Measurements from ENCODE around the gene INO80B. TPM values are rescaled to one million over a fixed set of nuclear protein-coding genes. Genes with fewer than 3 reads are reported as not detected.
"Not testable (repeated sequence)": the region's sequence is repeated elsewhere in the genome, so short reads cannot be mapped to it uniquely, and the experiment has no call there.

INO80B gene
- 30.1 and 55.7 TPM in 2 replicates for total RNA-seq (2014; rRNA removed; shearing (Covaris generic))

DNA sequence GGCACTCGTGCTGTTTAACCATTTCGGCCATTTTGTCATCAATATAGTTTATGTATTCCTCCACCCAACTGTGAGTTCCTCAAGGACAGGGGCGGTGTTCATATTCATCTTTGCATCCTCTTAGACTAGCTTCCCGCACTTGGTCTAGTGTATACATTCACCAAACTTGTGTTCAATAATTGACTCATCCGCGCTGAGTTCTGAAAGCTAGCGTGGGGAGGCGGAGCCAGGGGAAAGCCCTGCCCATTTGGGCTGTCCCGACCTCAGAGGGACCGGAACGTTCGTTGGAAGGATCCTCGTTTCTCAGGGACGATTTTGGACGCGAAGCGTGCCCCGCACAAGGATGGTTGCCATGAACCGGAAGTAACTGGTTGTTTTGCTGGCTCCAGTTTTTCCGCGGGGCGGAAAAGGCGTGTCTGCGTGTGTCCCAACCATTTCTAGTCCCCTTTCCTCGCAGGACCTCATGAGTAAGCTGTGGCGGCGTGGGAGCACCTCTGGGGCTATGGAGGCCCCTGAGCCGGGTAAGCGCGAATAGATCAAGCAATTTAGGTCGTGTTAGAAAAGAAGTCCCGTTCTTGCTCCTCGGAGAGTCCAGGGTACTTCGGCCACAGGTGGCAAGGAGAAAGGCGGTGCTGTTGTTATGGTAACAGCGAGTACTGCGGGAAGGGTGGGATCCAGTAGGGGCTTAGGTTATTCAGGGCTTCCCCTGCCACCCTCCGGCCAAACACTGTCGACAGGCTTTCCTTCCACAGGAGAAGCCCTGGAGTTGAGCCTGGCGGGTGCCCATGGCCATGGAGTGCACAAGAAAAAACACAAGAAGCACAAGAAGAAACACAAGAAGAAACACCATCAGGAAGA, at the start of gene INO80B:
Gene INO80B (plus strand): TSS at position 434 of the 858 bp plus-strand sequence. CDS start 30 bp downstream, at position 464.
- peak; percentile 94 for DNase-seq (ENCODE audit: low spot score)

DNA sequence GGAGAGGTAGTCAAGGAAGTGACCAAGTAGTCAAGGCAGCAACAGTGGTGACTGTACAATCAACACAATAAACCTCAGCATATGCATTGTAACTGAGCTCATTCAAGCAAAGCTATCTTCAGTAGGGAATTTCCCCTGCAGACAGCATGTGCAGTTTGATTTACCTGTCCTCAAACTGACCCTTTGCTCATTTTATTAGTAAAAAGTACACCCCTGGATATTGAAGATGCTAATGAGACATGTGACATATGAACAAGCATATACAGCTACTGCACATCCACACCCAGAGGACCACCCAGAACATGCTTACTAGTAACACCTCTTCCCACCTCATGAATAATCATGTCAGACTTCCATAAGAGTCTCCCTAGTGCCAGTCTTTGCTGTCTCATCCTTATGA, 48.9 kb upstream of the INO80B start:
- DNase-seq (ENCODE audit: low spot score): no peak

DNA sequence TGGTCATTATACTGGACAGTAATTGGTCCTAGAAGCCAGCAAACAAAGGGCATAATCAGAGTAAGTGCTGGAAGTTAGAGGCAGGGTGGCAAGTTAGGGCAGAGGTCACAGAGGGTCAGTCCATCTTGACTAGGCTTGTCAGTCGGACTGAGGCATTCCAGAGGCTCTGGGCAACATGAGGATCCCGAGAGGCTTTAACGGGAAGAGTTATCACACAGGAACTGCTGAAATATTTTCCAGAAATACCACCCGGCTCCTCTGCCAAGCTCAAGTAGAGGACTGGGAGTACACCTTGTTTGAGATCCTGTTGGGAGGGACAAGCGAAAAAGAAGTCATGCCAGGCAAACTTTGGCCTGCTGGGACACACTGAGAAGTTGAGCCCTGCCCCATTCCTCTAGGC, 47.2 kb upstream of the INO80B start:
- DNase-seq (ENCODE audit: low spot score): no peak

DNA sequence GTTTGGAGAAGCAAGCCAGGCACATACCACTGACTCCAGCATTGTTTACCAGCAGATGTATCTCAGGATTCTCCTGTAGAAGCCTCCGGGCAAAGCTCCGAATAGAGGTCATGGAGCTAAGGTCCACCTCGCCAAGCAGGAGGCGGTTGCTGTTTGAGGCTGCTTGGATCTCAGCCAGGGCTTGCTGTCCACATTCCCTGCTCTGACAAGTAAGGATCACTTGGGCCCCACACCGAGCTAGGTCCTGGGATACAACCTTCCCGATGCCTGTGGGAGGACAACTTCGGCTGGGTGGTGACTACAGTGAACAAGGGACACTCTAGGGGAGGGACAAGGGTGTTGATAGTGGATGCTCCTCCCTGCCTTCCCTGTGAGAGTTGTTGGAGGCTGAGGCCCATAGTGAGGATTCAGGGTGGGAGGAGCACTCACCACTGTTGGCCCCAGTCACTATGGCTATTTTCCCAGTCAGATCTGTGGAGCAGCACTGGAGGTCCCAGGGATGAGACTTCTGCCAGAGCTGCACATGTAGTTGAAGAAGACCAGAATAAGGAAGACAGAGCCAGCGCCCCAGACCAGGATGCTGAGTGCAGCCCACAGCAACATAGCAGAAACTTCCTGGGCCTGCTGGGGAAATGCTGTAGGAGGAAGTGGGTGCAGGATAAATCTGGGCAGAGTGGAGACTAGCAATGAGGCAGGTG, 41.7 kb upstream of the INO80B start:
- DNase-seq (ENCODE audit: low spot score): no peak

DNA sequence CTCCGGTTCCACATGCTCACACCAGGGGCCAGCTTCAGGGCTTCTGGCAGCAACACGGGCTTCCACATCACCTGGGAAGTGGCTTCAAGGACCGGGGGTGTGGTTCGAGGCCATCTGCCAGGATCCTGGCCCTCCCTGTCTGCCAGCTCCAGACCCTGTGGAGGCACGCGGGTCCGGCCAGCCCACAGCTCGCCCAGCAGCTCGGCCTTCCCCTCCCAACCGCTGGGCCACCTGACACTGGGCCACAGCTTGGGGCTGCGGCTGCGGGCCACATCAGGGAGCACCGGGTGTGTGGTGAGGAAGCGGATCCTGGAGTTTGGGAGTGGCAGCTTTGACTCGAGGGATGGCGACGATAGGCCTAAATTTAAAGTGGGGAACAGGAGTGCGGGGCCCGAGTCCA, 40.4 kb upstream of the INO80B start:
- no peak for DNase-seq (ENCODE audit: low spot score)

DNA sequence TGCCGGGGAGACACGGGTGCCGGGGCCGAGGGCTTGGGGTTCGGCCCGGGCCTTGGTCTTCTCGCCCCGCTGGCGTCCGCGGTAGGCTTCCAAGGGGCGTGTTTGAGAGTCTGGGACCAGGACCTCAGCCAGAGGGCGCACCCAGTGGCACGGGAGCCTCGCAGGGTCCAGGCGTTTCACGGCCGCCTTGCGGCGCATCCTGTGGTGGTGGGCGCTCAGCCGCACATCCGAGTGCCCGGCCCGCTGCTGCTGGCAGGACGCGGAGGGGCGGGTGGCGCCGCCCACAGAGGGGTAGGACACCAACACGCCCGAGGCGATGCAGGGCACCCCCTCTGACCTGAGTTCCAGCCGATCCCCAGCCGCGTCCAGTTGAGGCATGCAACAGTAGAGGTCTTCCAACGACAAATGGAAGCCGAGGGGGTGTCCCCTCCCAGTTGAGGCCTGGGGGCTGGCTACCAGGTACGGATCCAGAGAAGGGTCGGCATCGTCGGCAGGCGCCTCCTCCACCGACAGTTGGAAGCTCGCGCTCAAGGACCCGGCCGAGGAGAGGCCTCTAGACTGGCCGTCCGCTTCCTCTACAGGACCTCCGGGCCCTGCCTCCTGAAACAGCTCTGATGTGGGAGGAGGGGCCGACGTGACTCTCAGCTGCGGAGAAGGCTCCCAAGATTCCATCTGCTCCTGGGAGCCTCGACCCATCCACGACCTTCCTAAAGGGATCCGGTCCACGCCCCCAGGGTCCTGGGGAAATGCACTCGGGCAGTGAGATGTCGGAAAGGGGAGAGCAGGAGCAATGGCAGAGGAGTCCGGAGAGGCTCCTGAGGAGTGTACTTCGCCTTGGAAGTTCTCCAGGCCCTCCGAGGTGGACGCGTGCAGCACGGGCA, 39.8 kb upstream of the INO80B start:
- no peak for DNase-seq (ENCODE audit: low spot score)

DNA sequence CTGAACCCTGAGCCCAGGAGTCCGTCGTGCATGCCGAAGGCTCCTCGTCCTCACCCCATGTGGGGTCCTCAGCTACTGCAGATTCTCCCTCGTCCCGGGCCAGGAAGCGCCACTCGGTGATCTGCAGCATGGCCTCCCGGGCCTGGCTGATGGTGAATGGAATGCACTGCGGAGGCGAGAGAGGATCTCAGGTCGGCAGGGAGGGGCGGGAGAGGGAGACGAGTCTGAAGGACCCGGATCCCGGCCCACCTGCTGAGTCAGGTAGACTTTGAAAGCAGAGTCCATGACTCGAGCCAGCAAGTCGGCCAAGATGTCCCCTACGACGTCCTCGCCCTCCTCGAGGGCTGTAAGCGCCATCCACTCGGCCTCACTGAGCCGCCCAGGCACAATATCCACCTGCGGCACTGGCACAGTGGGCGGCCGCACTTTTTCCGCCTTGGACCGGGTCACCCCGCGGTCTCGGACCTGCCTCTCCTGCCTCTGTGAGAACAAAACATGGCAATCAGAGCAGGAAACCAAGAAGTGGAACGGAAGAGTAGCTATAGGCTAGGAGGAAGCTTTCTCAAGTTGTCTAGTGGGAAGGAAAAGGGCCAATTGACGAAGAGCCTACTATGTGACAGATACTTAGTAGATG, 39.0 kb upstream of the INO80B start:
- DNase-seq (ENCODE audit: low spot score): no peak

DNA sequence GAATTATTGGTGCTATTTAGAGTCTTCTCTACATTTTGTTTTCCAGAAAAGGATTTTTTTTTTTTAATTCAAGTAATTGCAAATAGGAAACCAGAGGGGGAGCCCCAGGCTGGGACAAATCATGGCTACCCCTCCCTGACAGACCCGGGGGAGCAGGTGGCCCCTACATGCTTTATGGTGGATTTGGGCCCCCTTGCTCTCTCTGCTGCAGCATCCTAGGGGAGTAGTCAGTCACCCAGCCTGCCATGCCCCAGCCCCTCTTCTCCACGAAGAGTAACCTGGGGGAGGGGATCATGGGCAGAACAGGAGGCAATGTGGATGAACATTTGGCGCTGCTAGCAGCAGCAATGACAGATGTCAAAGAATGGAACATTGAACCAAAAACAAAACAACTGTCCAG, 38.1 kb upstream of the INO80B start:
- DNase-seq (ENCODE audit: low spot score): no peak

DNA sequence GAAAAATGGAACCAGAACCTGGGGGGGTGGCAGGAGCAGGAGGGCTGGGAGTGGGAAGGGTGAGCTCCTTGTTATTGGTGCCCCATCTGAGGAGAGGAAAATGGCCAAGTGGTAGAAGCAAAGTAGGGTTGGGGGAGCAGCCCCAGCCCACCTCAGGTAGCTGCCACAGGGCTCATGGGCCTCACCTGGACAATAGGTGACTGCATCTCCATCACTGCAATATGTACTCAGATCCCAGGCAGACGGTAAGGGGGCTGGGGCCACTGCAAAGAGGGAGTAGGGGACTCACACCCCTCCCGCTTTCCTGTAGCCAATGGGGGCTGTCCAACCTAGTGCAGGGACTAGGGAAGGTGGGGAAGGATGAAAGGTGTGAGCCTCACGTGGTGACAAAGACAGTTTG, 37.7 kb upstream of the INO80B start:
- no peak for DNase-seq (ENCODE audit: low spot score)

DNA sequence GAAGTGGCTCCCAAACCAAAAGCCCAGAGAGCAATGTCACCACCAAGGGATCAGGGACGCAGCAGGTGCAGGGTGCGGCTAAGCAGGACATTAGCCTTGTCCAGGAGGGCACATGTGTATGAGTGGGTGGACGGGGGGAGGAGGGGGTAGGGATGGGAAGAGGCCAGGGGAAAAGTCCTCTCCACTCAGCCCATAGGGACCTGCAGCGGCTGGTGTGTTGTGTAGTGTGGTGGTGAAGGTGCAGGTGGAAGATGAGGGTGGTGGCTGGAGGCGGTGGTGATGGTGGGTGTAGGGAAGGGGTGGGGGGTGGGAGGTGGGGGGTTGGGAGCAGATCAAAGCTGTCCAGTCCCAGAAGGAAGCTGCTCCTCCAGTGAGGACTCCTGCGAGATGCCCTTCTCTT, 37.1 kb upstream of the INO80B start:
- DNase-seq (ENCODE audit: low spot score): no peak

DNA sequence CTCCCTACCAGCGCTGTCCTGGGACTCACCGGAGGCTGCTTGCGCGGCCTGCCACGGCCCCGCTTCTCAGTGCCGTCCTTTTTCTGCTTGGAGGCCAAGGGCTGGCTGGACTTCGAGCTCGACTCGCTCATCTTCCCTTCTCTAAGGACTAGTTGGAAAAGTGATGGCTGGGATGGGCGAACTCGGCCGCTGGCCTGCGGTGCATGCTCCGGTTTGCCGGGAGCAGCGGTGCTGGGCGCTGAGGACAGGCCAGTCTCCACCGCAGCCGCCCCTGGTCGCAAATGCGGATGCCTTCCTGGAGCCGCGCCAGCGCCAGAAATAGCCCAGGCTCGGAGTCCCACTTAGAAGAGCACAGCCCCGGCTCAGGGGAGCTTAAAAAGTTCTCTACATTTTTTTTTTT, 36.6 kb upstream of the INO80B start:
- no peak for DNase-seq (ENCODE audit: low spot score)

DNA sequence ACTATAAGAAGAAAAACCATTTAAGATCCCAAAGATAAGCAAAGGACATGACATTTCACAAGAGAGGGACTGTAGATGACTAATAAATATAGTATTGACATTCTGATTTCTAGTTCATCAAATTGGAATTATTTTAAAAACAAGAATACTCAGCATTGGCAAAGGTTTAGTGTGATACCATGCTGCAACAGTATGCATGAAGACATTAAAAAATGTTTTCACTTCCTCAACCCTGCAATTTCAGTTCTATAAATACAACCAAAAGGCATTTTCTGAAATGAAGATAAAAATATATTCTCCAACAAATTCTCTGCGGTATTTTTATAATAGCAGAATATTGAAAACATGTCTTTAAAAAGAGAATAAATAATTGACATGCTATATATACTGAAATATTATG, 35.5 kb upstream of the INO80B start:
- no peak for DNase-seq (ENCODE audit: low spot score)

DNA sequence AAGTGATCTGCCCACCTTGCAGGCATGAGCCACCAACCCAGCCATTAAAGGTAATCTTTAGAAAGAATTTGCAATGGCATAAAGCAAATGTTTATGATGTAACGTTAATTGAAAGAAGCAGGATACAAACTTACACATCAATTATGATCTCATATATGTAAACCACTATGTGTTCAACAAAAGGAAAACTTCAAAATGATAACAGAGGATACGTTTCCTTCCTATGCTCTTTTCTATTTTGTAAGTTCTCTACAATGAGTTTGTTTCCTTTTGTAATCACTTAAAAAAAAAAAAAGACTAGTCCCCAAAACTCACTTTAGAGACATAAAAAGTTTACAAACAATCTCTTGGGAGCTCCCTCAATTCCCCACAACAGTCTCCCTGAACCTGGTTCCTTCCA, 34.9 kb upstream of the INO80B start:
- no peak for DNase-seq (ENCODE audit: low spot score)

DNA sequence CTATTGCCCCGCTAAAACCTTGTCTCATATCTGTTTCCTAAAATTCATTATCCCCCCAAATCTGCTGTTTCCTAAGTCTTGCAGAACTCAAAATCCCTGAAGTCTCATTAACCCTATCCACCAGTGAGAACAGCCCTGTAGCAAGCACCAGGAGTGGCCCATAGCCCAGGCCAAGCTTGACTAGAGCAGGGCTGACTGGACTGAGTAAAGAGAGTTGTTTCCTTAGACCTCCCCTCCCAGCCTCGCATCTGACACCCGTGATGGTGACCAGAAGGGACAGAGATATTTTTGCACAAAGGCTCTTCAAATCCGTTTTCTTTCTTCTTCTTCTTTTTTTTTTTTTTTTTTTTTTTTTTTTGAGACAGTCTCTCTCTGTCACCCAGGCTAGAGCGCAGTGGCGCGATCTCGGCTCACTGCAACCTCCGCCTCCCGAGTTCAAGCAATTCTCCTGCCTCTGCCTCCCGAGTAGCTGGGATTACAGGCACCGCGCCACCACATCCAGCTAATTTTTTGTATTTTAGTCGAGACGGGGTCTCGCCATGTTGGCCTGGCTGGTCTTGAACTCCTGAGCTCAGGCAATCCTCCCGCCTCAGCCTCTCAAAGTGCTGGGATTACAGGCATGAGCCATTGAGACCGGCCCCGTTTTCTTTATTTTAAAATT, 34.3 kb upstream of the INO80B start:
- DNase-seq (ENCODE audit: low spot score): not testable (repeated sequence)

DNA sequence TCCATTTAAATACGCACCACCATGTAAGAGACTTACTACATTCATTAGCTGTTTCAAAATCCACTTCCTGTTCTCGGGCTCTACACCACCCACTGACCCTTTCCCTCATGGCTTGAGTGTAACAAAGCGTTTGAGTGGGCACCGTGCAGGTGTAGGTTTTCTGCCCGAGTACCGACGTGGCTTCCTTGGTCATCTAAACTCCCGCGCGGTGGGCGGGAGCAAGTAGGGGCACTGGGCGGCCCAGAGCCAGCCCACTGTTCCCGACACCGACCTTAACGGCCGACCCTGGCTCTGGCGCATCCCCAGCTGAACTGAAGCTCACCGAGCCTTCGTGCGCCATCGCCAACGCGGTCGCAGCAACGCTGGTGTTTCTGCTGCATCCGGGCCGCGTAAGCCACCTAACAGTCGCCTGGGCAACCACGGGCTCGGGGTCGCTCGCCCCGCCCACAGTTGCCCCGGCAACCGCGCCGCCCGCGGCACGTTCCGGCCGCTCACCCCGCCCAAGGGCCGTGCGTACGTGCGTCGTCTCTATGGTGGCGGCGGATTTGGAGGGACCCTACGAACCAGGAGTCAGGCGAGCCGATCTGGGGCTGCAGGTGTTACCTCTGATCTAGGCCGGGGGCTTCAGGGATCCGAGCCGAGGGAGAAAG, 33.5 kb upstream of the INO80B start, which contains the start of the genes C2orf81 and WDR54:
Gene C2orf81 (minus strand): TSS at position 399 of the 650 bp plus-strand sequence. CDS start 59 bp downstream, at position 340.
Gene WDR54 (plus strand): TSS at position 510 of the 650 bp plus-strand sequence. CDS start 424 bp downstream, outside the sequence.
- DNase-seq (ENCODE audit: low spot score): peak; percentile 83

DNA sequence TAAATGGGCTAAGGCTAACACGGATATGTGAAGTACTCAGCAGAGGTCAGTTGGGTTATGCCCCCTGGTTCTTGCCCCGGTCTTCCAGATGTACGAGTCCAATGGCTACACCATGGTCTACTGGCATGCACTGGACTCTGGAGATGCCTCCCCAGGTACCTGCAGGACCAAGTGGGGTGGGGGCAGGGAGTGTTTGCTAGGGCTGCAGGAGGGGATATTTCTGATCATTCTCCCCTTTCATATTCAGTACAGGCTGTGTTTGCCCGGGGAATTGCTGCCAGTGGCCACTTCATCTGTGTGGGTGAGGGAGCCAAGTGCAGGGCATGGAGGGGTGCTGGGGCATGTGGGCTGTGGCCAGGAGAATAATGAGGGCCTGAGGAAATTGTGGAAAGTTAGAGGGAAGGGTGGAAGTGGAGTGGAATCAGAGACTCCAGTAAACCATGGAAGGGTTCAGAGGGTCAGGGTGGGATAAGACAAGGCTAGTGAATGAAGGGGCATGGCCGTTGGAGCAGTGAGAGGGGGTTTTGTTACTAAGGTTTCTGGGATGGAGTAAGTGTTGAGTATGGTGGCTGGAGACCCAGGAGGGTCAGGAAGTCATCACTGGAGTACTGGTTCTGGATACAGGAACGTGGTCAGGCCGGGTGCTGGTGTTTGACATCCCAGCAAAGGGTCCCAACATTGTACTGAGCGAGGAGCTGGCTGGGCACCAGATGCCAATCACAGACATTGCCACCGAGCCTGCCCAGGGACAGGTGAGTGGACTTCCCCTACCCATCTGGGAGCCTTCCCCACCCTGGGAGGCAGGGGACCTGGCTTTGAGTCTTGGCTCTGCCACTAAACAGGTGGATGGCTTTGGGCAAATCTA, 31.4 kb upstream of the INO80B start:
- DNase-seq (ENCODE audit: low spot score): no peak

DNA sequence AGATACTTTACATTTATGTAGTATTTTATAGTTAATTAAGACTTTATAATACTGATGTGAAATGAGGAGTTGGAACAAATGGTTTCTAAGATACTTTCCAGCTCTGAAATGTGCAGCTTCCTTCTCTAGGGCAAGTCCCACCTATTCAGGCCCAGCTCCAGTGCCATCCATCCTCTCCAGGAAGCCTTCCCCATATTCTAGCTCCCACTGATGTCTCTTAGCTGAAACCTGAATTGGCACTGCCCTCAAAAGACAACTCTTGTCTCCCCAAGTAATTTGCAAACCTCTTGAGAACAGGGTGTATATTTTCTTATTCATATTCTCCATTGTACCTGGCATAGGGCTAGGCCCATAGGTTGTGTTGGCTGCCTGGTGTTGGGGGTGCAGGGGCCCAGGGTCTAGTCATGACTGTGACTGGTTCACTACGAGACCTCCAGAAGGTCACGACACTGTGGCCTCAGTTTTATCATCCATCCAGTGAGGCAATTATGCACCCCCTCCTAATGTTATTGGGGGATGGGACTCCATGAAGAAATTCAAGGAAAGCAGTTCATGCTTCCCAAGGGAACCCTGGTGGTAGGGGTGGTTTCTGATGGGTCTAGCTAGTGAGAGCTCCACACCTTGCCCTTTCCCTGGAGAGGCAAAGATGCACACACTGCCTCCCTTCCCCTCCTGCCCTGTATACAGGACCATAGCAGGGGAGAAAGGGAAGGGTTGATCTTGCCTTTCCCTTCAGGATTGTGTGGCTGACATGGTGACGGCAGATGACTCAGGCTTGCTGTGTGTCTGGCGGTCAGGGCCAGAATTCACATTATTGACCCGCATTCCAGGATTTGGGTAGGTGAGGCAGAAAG, 30.5 kb upstream of the INO80B start:
- DNase-seq (ENCODE audit: low spot score): no peak

DNA sequence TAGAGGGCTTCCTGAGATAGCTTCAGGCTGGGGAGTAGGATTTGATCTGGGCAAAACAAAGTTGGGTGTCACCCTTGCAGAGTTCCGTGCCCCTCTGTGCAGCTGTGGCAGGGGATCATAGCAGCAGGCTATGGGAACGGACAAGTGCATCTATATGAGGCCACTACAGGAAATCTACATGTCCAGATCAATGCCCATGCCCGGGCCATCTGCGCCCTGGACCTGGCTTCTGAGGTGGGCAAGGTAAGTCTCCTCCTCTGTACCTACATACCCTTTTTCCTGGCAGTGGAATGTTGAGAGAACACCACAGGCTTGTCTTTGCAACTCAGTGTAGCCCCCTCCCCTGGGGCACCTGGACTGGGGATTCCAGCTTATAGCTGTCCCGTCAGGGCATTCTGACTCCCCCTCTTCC, 29.9 kb upstream of the INO80B start:
- no peak for DNase-seq (ENCODE audit: low spot score)
